Progenitor cell of endocrine pancreas (in vitro differentiated cells): ENCODE results near the gene ABLIM2. TPM values are rescaled to one million over a fixed set of nuclear protein-coding genes. Genes with fewer than 3 reads are reported as not detected.

ENCODE experiments used
- DNase-seq: peaks from one replicate; pipeline ENCODE4 v3.0.0; 2021; ENCODE audit warnings: low spot score; ENCODE audit not compliant: unreplicated experiment
- H3K27ac Mint-ChIP-seq: 2 replicates; pipeline ENCODE4 v1.8.0; 2021; ENCODE audit warnings: mild to moderate bottlenecking, moderate library complexity, mixed read lengths
- H3K27me3 Mint-ChIP-seq: 2 replicates; pipeline ENCODE4 v1.8.0; 2021; ENCODE audit warnings: mixed read lengths
- H3K36me3 Mint-ChIP-seq: 2 replicates; pipeline ENCODE4 v1.8.0; 2022; ENCODE audit warnings: mixed read lengths; ENCODE audit not compliant: insufficient read depth
- H3K4me1 Mint-ChIP-seq: 2 replicates; pipeline ENCODE4 v1.8.0; 2021; ENCODE audit warnings: low read depth, mixed read lengths
- H3K4me3 Mint-ChIP-seq: 2 replicates; pipeline ENCODE4 v1.8.0; 2021; ENCODE audit warnings: low read depth, mild to moderate bottlenecking, moderate library complexity, mixed read lengths
- H3K9me3 Mint-ChIP-seq: 2 replicates; pipeline ENCODE4 v1.8.0; 2021; ENCODE audit warnings: low read depth, mixed read lengths
- total RNA-seq: library from RNA; stranded (reverse); gene quantifications from 2 replicates; pipeline ENCODE4 v1.2.1, GENCODE V29; 2021
- TF ChIP-seq, protein P1 (sequence below): fragments of 200-600 bp; sonication (generic); IDR thresholded peaks from one replicate; pipeline ENCODE4 v1.5.0; 2021; ENCODE audit warnings: antibody characterized with exemption, mild to moderate bottlenecking; ENCODE audit not compliant: unreplicated experiment

Gene ABLIM2
- total RNA-seq, 1 donor from 2014 or later: 5.7 TPM

DNA sequence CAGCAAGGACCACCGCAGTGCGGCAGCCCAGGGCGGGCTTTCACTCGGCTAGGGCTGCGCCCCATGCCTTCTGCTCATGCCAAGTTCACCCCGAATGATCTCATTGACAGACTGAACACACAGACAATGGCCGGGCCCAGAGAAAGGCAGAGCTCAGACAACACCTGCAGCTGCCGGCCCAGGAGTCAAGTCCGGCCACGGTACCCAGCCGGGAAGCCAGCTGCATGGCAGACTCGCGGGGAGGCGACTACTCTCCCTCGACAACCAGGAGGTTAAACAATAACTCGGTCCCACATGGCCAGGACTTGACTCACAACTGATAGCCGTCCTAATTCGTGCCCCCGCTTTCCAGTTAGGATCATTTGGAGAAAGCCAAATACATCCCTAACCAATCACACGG is 50.4 kb downstream of the ABLIM2 start:
- Mint-ChIP-seq H3K36me3 (peaks cover 2% of the 10 kb centered on the region), H3K4me1 (peaks cover 9% of the 10 kb centered on the region), H3K27ac (no peak overlapping the region), H3K9me3 (no peaks in the 10 kb centered on the region), H3K27me3 (peaks cover 7% of the 10 kb centered on the region), H3K4me3 (no peak overlapping the region)
- DNase-seq: no peak
- TF ChIP-seq, protein P1, sequence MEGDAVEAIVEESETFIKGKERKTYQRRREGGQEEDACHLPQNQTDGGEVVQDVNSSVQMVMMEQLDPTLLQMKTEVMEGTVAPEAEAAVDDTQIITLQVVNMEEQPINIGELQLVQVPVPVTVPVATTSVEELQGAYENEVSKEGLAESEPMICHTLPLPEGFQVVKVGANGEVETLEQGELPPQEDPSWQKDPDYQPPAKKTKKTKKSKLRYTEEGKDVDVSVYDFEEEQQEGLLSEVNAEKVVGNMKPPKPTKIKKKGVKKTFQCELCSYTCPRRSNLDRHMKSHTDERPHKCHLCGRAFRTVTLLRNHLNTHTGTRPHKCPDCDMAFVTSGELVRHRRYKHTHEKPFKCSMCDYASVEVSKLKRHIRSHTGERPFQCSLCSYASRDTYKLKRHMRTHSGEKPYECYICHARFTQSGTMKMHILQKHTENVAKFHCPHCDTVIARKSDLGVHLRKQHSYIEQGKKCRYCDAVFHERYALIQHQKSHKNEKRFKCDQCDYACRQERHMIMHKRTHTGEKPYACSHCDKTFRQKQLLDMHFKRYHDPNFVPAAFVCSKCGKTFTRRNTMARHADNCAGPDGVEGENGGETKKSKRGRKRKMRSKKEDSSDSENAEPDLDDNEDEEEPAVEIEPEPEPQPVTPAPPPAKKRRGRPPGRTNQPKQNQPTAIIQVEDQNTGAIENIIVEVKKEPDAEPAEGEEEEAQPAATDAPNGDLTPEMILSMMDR: no peak

DNA sequence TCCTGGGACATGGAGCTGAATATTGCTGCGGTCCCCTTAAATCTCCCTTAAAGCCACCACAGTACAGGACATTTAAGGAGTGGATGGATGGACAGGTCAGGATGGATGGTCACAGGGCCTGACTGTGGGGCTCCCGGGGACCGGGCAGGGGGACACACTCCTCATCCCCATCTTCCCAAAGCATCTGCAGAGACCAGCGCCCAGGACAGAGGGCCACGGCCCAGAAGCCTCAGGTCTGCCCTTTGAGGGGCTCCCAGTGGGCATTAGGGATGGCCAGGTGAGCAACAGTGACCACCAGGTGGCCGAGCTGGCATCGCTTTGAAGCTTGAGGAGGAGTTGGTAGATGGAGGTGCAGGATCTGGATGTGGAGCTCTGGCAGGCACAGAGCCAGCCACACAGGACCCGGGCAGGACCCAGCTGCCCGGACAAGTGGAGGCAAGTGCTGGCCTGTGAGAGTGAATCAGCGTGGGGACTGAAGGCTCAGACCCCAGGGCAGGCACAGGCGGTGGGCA is 51.4 kb downstream of the ABLIM2 start:
- Mint-ChIP-seq H3K27ac (no peak overlapping the region), H3K36me3 (peaks cover 2% of the 10 kb centered on the region), H3K9me3 (no peaks in the 10 kb centered on the region), H3K27me3 (peaks cover 8% of the 10 kb centered on the region), H3K4me3 (no peak overlapping the region), H3K4me1 (peaks cover 4% of the 10 kb centered on the region)
- TF ChIP-seq, protein P1: no peak
- no peak for DNase-seq

DNA sequence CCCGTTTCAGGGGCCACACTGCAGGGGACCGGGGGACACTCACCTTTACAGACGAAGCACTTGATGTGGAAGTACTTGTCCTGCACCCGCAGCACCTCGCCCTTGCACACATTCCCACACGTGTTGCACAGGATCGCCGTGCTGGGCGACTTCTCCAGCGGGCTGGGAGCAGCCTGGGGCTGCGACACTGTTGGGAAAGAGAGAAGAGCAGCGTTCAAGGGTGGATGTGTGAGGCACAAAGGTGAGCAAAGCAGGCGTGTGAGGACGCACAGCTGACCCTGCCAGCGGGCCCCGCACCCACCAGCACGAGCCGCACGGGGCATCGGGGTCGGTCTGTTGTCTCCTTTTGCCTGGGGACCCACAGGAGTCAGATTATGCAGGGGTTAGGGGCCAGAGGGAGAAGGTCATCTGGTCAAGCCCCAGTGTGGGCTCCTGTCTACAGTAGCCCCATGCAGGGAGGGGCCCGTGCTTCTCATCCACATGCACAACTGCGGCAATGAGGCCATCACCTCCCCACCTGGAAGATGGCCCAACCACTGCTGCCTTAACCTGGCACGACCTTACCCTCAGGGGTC is 52.1 kb downstream of the ABLIM2 start:
- TF ChIP-seq, protein P1: no peak
- Mint-ChIP-seq H3K27ac (no peak overlapping the region), H3K4me3 (no peak overlapping the region), H3K36me3 (peaks cover 2% of the 10 kb centered on the region), H3K4me1 (peaks cover 4% of the 10 kb centered on the region), H3K9me3 (no peaks in the 10 kb centered on the region), H3K27me3 (peaks cover 10% of the 10 kb centered on the region)
- no peak for DNase-seq

DNA sequence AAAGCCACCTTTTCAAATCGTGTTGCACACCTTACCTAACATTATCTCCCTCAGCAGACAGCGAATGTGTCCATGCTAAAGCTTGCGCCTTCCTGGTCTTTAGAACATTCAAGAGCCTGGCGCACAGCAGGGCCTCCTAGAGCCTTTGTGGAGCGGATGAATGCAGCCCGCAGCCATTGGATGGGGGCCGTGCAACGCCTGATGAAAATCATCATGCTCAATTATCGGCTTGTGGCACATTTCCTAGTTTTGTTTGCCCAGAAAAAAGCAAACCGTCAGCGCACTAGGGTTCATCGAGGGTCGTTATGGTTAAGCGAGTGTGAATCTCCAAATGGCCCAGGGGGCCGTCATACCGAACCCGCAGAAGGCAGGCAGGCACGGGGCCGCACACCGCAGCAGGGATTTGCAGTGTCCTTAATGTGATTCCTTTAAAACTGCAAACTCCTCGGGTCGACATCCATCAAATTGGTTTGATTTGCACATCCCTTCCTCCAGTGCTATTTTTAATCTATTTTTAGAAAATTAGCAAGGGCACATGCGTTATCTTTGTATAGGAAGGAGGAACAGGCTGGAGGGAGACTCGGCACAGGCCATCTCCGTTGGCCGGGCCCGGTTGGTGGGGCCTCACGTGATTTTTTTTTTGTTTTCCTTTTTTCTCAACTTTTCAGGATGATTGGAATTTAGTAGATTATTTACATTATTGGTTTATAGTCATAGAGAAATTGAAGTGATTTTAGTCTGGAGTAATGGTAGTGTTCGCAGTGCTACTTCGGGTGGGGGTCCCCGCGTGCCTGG is 53.1 kb downstream of the ABLIM2 start:
- peaks cover 2% of the 10 kb centered on the region for H3K36me3 Mint-ChIP-seq
- H3K4me1 Mint-ChIP-seq: peaks cover 4% of the 10 kb centered on the region
- peaks cover 10% of the 10 kb centered on the region for H3K27me3 Mint-ChIP-seq
- no peak overlapping the region for H3K4me3 Mint-ChIP-seq
- no peak overlapping the region for H3K27ac Mint-ChIP-seq
- DNase-seq: no peak
- TF ChIP-seq, protein P1: no peak
- no peaks in the 10 kb centered on the region for H3K9me3 Mint-ChIP-seq

DNA sequence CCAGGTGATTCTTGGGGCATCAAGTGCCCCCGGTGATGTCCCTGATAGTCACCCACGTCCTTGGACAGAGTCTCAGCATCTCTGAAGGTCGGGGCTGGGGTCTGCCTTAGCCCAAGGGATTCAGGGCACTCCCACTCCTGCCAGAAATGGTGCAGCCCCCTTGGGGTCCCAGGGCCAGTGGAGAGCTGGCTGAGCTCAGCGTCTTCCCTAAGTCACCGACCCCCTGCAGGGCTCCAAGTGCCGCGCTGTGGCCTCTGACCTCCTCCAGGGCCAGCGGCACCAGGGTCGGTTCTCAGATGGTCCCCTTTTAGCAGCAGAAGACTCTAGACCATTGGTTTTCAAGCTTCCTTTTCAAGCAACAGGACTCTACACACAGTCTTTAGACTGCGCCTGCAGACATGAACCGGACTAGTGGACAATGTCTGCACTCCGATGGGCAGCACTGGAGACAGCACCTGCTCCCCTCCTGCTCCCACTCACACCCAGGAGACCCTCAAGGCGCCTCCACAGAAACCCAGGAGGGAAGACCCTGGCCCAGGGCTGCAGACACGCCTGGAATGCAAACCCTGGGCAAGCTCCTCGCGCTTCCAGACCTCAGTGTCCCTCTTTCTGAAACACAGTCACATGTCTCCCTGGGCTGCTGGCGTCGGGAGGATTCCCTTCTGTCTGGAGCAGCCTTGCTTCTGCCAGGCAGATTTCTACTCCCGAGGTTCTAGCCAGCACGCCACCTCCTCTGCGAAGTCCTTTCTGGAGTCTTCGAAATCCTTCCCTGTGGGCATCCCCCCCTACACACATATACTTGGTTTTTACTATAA is 53.9 kb downstream of the ABLIM2 start:
- no peak for DNase-seq
- TF ChIP-seq, protein P1: no peak
- no peaks in the 10 kb centered on the region for H3K9me3 Mint-ChIP-seq
- peaks cover 2% of the 10 kb centered on the region for H3K36me3 Mint-ChIP-seq
- H3K27ac Mint-ChIP-seq: no peak overlapping the region
- no peak overlapping the region for H3K4me3 Mint-ChIP-seq
- peaks cover 10% of the 10 kb centered on the region for H3K27me3 Mint-ChIP-seq
- peaks cover 4% of the 10 kb centered on the region for H3K4me1 Mint-ChIP-seq
